ENCODE measurements around the gene BTBD8.

The BTBD8 gene

DNA sequence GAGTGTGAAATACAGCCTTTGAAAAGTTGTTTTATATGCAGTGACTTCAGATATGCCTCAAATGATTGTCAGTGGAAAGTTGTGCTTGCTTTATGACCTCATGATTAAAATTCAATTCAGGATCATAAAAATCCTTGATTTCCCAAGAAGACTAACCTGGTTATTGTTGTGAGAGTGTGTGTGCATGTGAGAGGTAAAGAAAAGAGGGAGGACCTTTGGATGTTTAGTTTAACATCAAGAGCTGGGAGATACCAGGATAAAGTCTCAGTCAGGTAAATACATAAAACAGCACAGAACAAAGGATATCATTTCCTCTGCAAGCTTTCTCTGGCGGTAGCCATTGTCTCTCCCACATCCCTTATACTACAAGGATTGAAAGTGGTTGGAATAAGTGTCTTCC, 14.4 kb downstream of the BTBD8 start:
- DNase-seq: no peak

- DNase-seq: no peak
Measured at GRCh38 chr1:92095874-92096273, 15.7 kb downstream of the BTBD8 start.

DNA sequence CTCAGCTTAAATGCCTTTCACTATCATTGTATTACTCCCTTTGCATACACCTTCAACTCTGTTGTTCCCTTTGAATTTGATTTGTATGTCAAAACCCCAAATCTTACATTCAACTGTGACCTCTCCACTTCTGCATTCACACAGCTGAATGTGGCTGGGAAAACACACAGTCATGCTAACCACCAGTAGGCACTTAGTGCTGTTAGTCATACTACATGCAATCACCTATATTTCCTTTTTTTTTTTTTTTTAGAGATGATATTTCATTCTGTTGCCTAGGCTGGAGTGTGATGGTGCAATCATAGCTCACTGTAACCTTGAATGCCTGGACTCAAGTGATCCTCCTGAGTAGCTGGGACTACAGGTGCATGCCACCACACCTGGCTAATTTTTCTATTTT, 16.2 kb downstream of the BTBD8 start:
- no peak for DNase-seq

DNA sequence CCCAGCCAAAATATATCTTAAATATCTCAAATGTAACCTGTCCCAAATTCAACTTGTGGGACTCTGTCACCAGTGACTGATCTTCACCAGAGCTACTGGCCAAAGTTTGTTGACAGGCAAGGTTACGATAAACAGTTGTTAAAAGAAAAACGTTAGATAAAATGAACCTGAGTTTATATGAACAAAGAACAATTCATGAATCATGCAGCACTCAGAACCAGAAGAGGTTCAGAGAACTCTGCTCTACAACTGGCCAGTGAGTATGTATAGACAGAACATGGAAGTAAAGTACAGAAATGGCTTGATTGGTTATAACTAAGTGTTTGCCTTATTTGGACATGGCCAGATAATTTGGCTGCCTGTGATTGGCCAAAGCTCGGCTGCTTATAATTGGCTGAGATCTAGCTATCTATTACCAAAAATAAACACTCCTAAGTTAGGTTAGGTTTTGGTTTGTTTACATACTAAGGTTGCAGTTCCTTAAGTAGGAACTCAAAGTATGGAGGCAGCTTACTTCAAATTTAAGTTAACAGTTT, 25.5 kb downstream of the BTBD8 start:
- DNase-seq: no peak

- DNase-seq: no peak
Measured at GRCh38 chr1:92108631-92109030, 28.5 kb downstream of the BTBD8 start.

DNA sequence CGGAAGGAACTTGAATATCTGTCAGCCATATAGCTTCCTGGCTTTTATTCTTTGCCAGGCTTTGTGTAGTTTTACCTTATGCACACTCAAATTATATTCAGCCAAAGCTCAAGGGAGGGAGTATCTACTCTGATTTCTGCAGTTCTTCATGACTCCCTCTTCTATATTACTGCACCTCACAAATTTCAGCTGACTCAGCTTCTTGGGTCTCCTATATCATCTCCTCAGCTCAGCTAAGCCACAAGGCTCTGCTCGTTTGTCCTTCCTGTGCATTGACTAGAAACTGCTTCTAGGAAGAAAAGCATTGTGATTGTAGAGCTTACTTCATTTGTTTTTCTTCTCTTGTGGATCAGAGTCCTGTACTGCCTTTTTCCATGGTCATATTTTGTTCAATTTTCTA, 37.4 kb downstream of the BTBD8 start:
- DNase-seq: no peak

DNA sequence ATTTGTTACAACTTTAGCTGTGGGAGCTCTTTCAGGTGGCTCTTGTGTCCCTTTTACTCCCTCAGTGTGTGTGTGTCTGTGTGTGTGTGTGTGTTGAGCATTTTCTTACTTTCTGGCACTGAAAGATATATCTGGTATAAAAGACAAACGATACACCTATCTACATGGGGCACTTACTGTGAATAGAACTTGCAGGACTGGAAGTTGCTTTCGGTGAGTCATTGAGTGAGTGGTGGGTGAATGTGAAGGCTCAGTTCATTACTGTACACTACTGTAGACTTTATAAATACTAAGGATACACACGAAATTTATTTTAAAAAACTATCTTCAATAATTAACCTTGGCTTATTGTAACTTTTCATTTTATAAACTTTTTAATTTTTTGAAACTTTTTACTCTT, 38.7 kb downstream of the BTBD8 start:
- no peak for DNase-seq

DNA sequence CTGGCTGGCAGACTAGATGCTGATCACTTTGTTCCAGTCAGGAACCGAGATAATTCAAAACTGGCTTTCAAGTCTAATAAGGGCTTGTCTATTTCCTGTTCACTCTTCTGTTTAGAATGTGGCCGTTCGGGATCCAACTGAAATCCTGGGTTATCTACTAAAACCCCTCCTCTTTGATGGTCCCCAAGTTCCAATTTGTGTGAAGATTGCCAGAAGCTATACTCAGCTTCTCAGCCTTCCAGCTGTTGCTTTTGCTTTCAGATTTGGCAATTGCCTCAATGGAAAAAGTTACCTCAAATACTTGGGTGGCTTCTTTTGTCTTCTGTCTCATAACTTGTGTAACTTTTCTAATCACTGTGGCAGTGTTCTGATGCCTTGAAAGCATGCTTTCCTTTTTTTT, 43.7 kb downstream of the BTBD8 start:
- no peak for DNase-seq

GRCh38 chr1:92125204-92125603, 45.1 kb downstream of the BTBD8 start:
- no peak for DNase-seq

DNA sequence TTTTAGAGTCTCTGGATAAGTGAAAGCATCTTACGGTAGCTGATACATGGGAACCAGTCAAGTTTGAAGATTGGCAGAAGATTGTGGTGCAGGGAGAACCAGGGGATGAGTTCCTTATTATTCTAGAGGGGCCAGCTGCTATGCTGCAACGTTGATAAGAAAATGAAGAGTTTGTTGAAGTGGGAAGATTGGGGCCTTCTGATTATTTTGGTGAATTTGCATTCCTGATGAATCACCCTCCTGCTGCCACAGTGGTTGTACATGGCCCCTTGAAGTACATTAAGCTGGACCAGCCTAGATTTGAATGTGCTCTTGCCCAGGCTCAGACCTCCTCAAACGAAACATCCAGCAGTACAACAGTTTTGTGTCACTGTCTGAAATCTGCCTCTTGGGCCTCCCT, 45.9 kb downstream of the BTBD8 start:
- no peak for DNase-seq

- no peak for DNase-seq
Measured at GRCh38 chr1:92134331-92134730, 54.2 kb downstream of the BTBD8 start.

- DNase-seq: no peak
Measured at GRCh38 chr1:92136341-92136740, 56.2 kb downstream of the BTBD8 start.

DNA sequence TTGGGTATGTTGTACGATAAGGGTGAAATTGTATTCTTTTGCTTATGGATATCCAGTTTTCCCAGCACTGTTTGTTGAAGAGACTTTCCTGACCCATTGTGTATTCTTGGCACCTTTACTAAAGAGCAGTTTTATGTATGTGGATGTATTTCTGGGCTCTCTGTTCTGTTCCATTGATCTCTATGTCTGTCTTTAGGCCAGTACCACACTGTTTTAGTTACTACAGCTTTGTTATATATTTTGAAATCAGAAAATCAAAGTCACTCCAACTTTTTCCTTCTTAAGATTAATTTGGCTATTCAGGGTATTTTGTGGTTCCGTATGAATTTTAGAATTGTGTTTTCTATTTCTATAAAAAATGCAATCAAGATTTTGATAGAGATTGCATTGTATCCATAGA, 74.8 kb downstream of the BTBD8 start:
- no peak for DNase-seq

DNA sequence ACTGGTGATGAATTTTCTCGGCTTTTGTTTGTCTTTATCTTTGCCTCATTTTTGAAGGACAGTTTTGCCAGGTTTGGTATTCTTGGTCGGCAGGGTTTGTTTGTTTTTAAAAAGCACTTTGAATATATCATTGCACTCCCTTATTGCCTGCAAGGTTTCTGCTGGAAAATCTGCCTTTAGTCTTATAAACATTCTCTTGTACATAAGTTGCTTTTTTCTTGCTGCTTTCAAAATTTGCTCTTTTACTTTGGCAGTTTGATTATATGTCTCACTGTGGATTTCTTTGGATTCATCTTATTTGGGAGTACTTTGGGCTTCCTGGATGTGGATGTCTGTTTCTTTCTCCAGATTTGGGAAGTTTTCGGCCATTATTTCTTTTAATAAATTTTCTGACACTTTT, 79.4 kb downstream of the BTBD8 start:
- no peak for DNase-seq

DNA sequence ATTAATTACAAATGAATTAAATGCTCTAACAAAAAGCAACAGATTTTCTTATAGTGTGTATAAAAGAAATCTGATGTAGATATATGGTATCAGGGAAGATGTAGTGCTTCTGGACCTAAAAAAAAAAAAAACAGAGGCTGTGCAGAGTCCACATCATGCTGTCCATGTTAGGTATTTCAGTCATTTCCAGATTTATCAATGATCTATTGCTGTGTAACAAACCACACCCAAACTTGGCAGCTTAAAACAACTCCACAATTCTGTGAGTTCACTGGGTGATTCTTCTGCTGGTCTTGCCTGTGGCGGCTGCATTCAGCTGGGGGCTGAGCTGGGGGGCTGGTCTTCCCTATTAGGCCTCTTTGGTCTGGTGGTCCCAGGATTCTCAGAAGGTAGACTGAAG, 85.2 kb downstream of the BTBD8 start:
- no peak for DNase-seq

DNA sequence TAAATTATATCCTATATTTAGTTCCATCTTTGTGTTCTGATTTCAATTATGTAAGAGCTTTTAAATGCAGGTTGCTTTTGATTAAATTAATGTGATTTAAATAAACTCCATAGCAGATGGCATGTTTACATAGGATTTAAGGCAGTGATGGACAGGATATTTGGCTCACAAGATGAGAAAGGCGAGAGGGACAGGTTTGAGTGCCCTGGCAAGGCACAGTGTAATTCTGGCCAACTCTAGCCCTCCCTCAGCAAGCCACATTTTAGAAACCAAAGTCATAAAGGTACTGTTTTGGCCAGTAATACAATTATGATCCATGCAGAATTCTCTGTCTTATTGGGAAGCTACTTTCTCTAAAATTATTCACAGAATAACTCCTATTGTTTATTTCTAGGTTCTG, 87.0 kb downstream of the BTBD8 start:
- DNase-seq: no peak

- no peak for DNase-seq
Measured at GRCh38 chr1:92168657-92169056, 88.5 kb downstream of the BTBD8 start.

GRCh38 chr1:92169214-92170005, 89.3 kb downstream of the BTBD8 start:
- no peak for DNase-seq

DNA sequence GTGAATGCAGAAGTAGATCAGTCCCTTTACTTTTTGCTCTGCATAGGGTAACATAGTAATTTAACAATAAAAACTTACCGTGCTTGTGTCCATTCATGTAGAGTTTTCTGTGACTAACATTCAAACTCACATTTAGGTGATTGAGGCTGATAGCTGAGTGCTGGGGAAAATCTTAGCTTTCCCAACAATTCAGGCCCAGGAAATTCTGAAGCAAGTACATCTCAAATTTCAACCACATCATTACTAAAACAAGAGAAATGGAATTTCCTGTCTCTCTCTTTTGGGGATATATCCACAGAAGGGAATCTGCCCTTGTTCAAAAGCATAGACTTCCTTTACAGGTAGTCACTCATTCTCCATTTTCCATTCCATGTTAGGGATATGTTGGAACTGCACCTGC, 104.5 kb downstream of the BTBD8 start:
- no peak for DNase-seq

GRCh38 chr1:92186081-92186480, 105.9 kb downstream of the BTBD8 start:
- DNase-seq: no peak

- DNase-seq: no peak
Measured at GRCh38 chr1:92188436-92189255, 108.5 kb downstream of the BTBD8 start.

DNA sequence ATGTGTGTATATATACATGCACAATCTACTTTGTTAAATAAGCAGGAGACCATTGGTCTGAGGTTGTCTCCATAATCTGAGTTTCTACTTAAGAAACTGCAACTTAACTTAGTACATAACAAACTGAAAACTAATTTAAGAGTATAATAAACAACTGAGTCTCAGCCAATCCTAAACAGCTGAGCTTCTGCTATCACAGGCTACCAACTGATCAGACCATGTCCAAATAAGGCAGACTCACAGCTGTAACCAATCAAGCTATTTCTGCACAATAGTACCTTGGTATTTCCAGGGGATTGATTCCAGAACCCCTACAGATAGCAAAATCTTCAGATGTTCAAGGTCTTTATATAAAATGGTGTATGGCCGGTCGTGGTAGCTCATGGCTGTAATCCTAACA, 111.6 kb downstream of the BTBD8 start:
- no peak for DNase-seq

GRCh38 chr1:92192246-92192645, 112.1 kb downstream of the BTBD8 start:
- no peak for DNase-seq

DNA sequence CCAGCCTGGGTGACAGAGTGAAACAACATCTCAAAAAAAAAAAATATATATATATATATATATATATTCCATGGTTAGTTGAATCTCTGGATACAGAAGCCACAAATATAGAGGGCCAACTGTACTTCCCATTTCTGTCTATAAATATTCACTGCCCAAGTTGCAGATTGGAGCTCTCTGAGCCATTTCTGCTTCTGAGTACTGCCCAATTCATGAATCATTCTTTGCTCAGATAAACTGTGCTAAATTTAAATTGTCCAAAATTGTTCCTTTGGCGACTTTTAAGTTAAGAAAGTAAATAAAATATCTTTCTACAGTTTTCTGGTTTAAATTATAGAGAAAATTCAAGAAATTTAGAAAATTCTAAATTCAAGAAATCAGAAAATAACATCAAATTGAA, 114.4 kb downstream of the BTBD8 start:
- no peak for DNase-seq
